ENCODE data around the gene RASAL1. TPM values are rescaled to one million over a fixed set of nuclear protein-coding genes. Genes with fewer than 3 reads are reported as not detected.

The RASAL1 gene
- total RNA-seq, 1 experiment from 2014 or later: 16.0 TPM

GRCh38 chr12:113094738-113095137 lies 40.8 kb downstream of the RASAL1 start:
- no peak for TF ChIP-seq ZBTB33 (IDR thresholded peaks at IDR 0.05; ENCODE audit: extremely low read depth, insufficient replicate concordance, low read length)
- no peak for TF ChIP-seq POLR2AphosphoS5 (IDR thresholded peaks at IDR 0.05; ENCODE audit: low read depth, low read length)
- TF ChIP-seq ELF1 (IDR thresholded peaks at IDR 0.05; ENCODE audit: borderline replicate concordance, low read depth): no peak
- no peak for TF ChIP-seq EZH2phosphoT487 (IDR thresholded peaks at IDR 0.05; ENCODE audit: borderline replicate concordance)
- no peak for TF ChIP-seq ATF3 (IDR thresholded peaks at IDR 0.05)
- TF ChIP-seq JUND (IDR thresholded peaks at IDR 0.05): no peak
- no peak for TF ChIP-seq TCF7L2 (IDR thresholded peaks at IDR 0.05; ENCODE audit: borderline replicate concordance, extremely low read depth, insufficient read depth, insufficient read length)
- no peak for TF ChIP-seq ZFX (IDR thresholded peaks at IDR 0.05)
- no peak for TF ChIP-seq SIN3A (IDR thresholded peaks at IDR 0.05; ENCODE audit: low read depth)
- TF ChIP-seq MAX (IDR thresholded peaks at IDR 0.05): no peak
- no peak for TF ChIP-seq EZH2 (IDR thresholded peaks at IDR 0.05)
- TF ChIP-seq ZNF274 (IDR thresholded peaks at IDR 0.05; ENCODE audit: low read depth, low read length): no peak
- no peak for TF ChIP-seq SRF (IDR thresholded peaks at IDR 0.05; ENCODE audit: low read depth)
- no peak for TF ChIP-seq POLR2A (IDR thresholded peaks at IDR 0.05; ENCODE audit: borderline replicate concordance, extremely low read depth, insufficient read depth, insufficient read length)
- TF ChIP-seq YY1 (IDR thresholded peaks at IDR 0.05; ENCODE audit: extremely low read depth, insufficient replicate concordance, low read depth, low read length): no peak
- TF ChIP-seq FOSL1 (IDR thresholded peaks at IDR 0.05; ENCODE audit: low read depth): no peak
- no peak for TF ChIP-seq SP1 (IDR thresholded peaks at IDR 0.05; ENCODE audit: low read depth)
- TF ChIP-seq CEBPB (IDR thresholded peaks at IDR 0.05; ENCODE audit: low read depth): no peak
- TF ChIP-seq REST (IDR thresholded peaks at IDR 0.05; ENCODE audit: low read depth): no peak
- peaks cover 8 to 20% of the 10 kb centered on the region in 2 experiments; a peak in 3 of 4 replicates for H3K4me1 ChIP-seq (ENCODE audit: control insufficient read depth in 1 of 2, insufficient read depth in 2 of 2, low read length in 2 of 2)
- H3K27ac ChIP-seq (ENCODE audit: low read depth, low read length): no peak overlapping the region
- no peaks in the 10 kb centered on the region for H3K9me3 ChIP-seq (ENCODE audit: control insufficient read depth in 1 of 2, insufficient read depth in 1 of 2, low read depth in 1 of 2, low read length in 2 of 2)
- no peaks in the 10 kb centered on the region for H3K79me2 ChIP-seq (ENCODE audit: insufficient read depth, low read length)
- CTCF ChIA-PET: no interaction called here
- no peaks in the 10 kb centered on the region; the same call in 1 of the 2 replicates for H3K27me3 ChIP-seq (ENCODE audit: insufficient read depth, low read length)
- BruUV-seq (replicated peaks): no TSS peak
- no peaks in the 10 kb centered on the region for H4K20me1 ChIP-seq (ENCODE audit: insufficient read depth)
- ATAC-seq (no peak), DNase-seq (ENCODE audit: low read depth, low spot score) (no peak)
- no peak overlapping the region for H3K4me3 ChIP-seq (replicated peaks in 1 of 2; ENCODE audit: low read depth in 1 of 2, low read length in 2 of 2)
- no peak overlapping the region for H2AFZ ChIP-seq (ENCODE audit: low read depth, low read length, poor library complexity, severe bottlenecking)
- no peak overlapping the region for H3K4me2 ChIP-seq (ENCODE audit: low read length)
- intact Hi-C loops (cut with micrococcal nuclease): no loop called here
- H3K9me2 ChIP-seq (ENCODE audit: insufficient read depth): no peaks in the 10 kb centered on the region
- no peak overlapping the region for H3K9ac ChIP-seq (ENCODE audit: low read length)
- RAD21 ChIA-PET (ENCODE audit: low non-redundant PET in 1 of 2, low total read pairs in 2 of 2, uncharacterized antibody in 2 of 2, unreplicated experiment in 2 of 2): no interaction called here
- POLR2A ChIA-PET: no interaction called here
- no peaks in the 10 kb centered on the region for H3K36me3 ChIP-seq (ENCODE audit: control insufficient read depth in 1 of 2, insufficient read depth in 2 of 2, low read length in 2 of 2)
